ENCODE measurements around the gene HNF1A. TPM values are rescaled to one million over a fixed set of nuclear protein-coding genes. Genes with fewer than 3 reads are reported as not detected.

The HNF1A gene
- not detected for total RNA-seq

- ATAC-seq (replicated peaks in 1 of 2): no peak
- no peak within 1 kb of the TSS for H3K4me3 Mint-ChIP-seq
- no peak within 1 kb of the TSS for H3K27ac Mint-ChIP-seq
- H3K27me3 Mint-ChIP-seq (ENCODE audit: low read depth): no peaks in the 10 kb centered on the region
- no peak for DNase-seq
- H3K36me3 Mint-ChIP-seq (ENCODE audit: insufficient read depth in 2 of 2): no peaks in the 10 kb centered on the region
- H3K9me3 Mint-ChIP-seq: no peaks in the 10 kb centered on the region
- no peaks in the 10 kb centered on the region for H3K4me1 Mint-ChIP-seq (ENCODE audit: low read depth)
Measured at GRCh38 chr12:120978296-120979219, at the start of gene HNF1A. Gene HNF1A (plus strand): TSS chr12:120978543. CDS start chr12:120978769, 226 bp downstream.

GRCh38 chr12:120928864-120929652 is 49.3 kb upstream of the HNF1A start:
- no peak for DNase-seq
- H3K4me3 Mint-ChIP-seq: no peak overlapping the region

GRCh38 chr12:120930032-120930431 is 48.3 kb upstream of the HNF1A start:
- DNase-seq (no peak), ATAC-seq (replicated peaks in 1 of 2) (no peak)
- Mint-ChIP-seq H3K9me3 (no peaks in the 10 kb centered on the region), H3K36me3 (ENCODE audit: insufficient read depth in 2 of 2) (no peaks in the 10 kb centered on the region), H3K27me3 (ENCODE audit: low read depth) (peaks cover 5% of the 10 kb centered on the region), H3K4me1 (ENCODE audit: low read depth) (no peaks in the 10 kb centered on the region), H3K4me3 (no peak overlapping the region), H3K27ac (no peak overlapping the region)

More at GRCh38 chr12:120928864-120929652, 49.3 kb upstream of the HNF1A start:
- no peak overlapping the region for H3K27ac Mint-ChIP-seq
- H3K36me3 Mint-ChIP-seq (ENCODE audit: insufficient read depth in 2 of 2): no peaks in the 10 kb centered on the region
- ATAC-seq (replicated peaks in 1 of 2): peak; percentile 61 to 83
- H3K27me3 Mint-ChIP-seq (ENCODE audit: low read depth): peaks cover 5% of the 10 kb centered on the region
- no peaks in the 10 kb centered on the region for H3K9me3 Mint-ChIP-seq
- H3K4me1 Mint-ChIP-seq (ENCODE audit: low read depth): no peaks in the 10 kb centered on the region

- H3K27ac Mint-ChIP-seq: no peak overlapping the region
- no peaks in the 10 kb centered on the region for H3K4me1 Mint-ChIP-seq (ENCODE audit: low read depth)
- peaks cover 5% of the 10 kb centered on the region for H3K27me3 Mint-ChIP-seq (ENCODE audit: low read depth)
- no peaks in the 10 kb centered on the region for H3K36me3 Mint-ChIP-seq (ENCODE audit: insufficient read depth in 2 of 2)
- ATAC-seq (replicated peaks in 1 of 2): no peak
- H3K9me3 Mint-ChIP-seq: no peaks in the 10 kb centered on the region
- DNase-seq: no peak
- no peak overlapping the region for H3K4me3 Mint-ChIP-seq
Measured at GRCh38 chr12:120932058-120932457, 46.3 kb upstream of the HNF1A start.

GRCh38 chr12:120932956-120933526 is 45.3 kb upstream of the HNF1A start:
- Mint-ChIP-seq H3K9me3 (no peaks in the 10 kb centered on the region), H3K27ac (no peak overlapping the region), H3K4me3 (no peak overlapping the region), H3K4me1 (ENCODE audit: low read depth) (no peaks in the 10 kb centered on the region), H3K27me3 (ENCODE audit: low read depth) (peaks cover 9% of the 10 kb centered on the region), H3K36me3 (ENCODE audit: insufficient read depth in 2 of 2) (no peaks in the 10 kb centered on the region)
- DNase-seq (no peak), ATAC-seq (replicated peaks in 1 of 2) (no peak)

- H3K27me3 Mint-ChIP-seq (ENCODE audit: low read depth): peaks cover 16% of the 10 kb centered on the region
- no peak for ATAC-seq (replicated peaks in 1 of 2)
Measured at GRCh38 chr12:120933786-120934185, 44.6 kb upstream of the HNF1A start.

GRCh38 chr12:120936197-120936596 is 42.1 kb upstream of the HNF1A start:
- Mint-ChIP-seq H3K36me3 (ENCODE audit: insufficient read depth in 2 of 2) (no peaks in the 10 kb centered on the region), H3K27me3 (ENCODE audit: low read depth) (peaks cover 19% of the 10 kb centered on the region), H3K4me3 (no peak overlapping the region), H3K27ac (no peak overlapping the region), H3K9me3 (no peaks in the 10 kb centered on the region), H3K4me1 (ENCODE audit: low read depth) (no peaks in the 10 kb centered on the region)
- ATAC-seq (replicated peaks in 1 of 2) (no peak), DNase-seq (no peak)

More at GRCh38 chr12:120933786-120934185, 44.6 kb upstream of the HNF1A start:
- Mint-ChIP-seq H3K4me1 (ENCODE audit: low read depth) (no peaks in the 10 kb centered on the region), H3K4me3 (no peak overlapping the region), H3K9me3 (no peaks in the 10 kb centered on the region), H3K27ac (no peak overlapping the region), H3K36me3 (ENCODE audit: insufficient read depth in 2 of 2) (no peaks in the 10 kb centered on the region)
- no peak for DNase-seq

- no peak overlapping the region for H3K27ac Mint-ChIP-seq
- DNase-seq (no peak), ATAC-seq (replicated peaks in 1 of 2) (no peak)
- no peaks in the 10 kb centered on the region for H3K36me3 Mint-ChIP-seq (ENCODE audit: insufficient read depth in 2 of 2)
- H3K9me3 Mint-ChIP-seq: no peaks in the 10 kb centered on the region
- no peaks in the 10 kb centered on the region for H3K4me1 Mint-ChIP-seq (ENCODE audit: low read depth)
- no peak overlapping the region for H3K4me3 Mint-ChIP-seq
- peaks cover 14% of the 10 kb centered on the region for H3K27me3 Mint-ChIP-seq (ENCODE audit: low read depth)
Measured at GRCh38 chr12:120938496-120938895, 39.8 kb upstream of the HNF1A start.

- no peaks in the 10 kb centered on the region for H3K36me3 Mint-ChIP-seq (ENCODE audit: insufficient read depth in 2 of 2)
- no peak overlapping the region for H3K27ac Mint-ChIP-seq
- ATAC-seq (replicated peaks in 1 of 2): no peak
- peaks cover 3% of the 10 kb centered on the region for H3K4me1 Mint-ChIP-seq (ENCODE audit: low read depth)
- H3K4me3 Mint-ChIP-seq: no peak overlapping the region
- no peak for DNase-seq
- no peaks in the 10 kb centered on the region for H3K9me3 Mint-ChIP-seq
- peaks cover 14% of the 10 kb centered on the region for H3K27me3 Mint-ChIP-seq (ENCODE audit: low read depth)
Measured at GRCh38 chr12:120939523-120939922, 38.8 kb upstream of the HNF1A start.

- DNase-seq (no peak), ATAC-seq (replicated peaks in 1 of 2) (no peak)
- Mint-ChIP-seq H3K9me3 (no peaks in the 10 kb centered on the region), H3K27me3 (ENCODE audit: low read depth) (peaks cover 14% of the 10 kb centered on the region), H3K4me1 (ENCODE audit: low read depth) (peaks cover 6% of the 10 kb centered on the region), H3K27ac (no peak overlapping the region), H3K36me3 (ENCODE audit: insufficient read depth in 2 of 2) (no peaks in the 10 kb centered on the region), H3K4me3 (no peak overlapping the region)
Measured at GRCh38 chr12:120940006-120940405, 38.3 kb upstream of the HNF1A start.

GRCh38 chr12:120940799-120941198 is 37.5 kb upstream of the HNF1A start:
- H3K9me3 Mint-ChIP-seq: no peaks in the 10 kb centered on the region
- peaks cover 13% of the 10 kb centered on the region for H3K4me1 Mint-ChIP-seq (ENCODE audit: low read depth)
- no peak overlapping the region for H3K4me3 Mint-ChIP-seq
- ATAC-seq (replicated peaks in 1 of 2): no peak
- no peak overlapping the region for H3K27ac Mint-ChIP-seq
- peaks cover 0 to 1% of the 10 kb centered on the region in 2 donors for H3K36me3 Mint-ChIP-seq (ENCODE audit: insufficient read depth in 2 of 2)
- H3K27me3 Mint-ChIP-seq (ENCODE audit: low read depth): peaks cover 14% of the 10 kb centered on the region
- no peak for DNase-seq

- no peaks in the 10 kb centered on the region for H3K9me3 Mint-ChIP-seq
- H3K27ac Mint-ChIP-seq: no peak overlapping the region
- peaks cover 14% of the 10 kb centered on the region for H3K4me1 Mint-ChIP-seq (ENCODE audit: low read depth)
- no peak for DNase-seq
- no peak overlapping the region for H3K4me3 Mint-ChIP-seq
- ATAC-seq (replicated peaks in 1 of 2): no peak
- H3K36me3 Mint-ChIP-seq (ENCODE audit: insufficient read depth in 2 of 2): peaks cover 0 to 1% of the 10 kb centered on the region in 2 donors
- peaks cover 14% of the 10 kb centered on the region for H3K27me3 Mint-ChIP-seq (ENCODE audit: low read depth)
Measured at GRCh38 chr12:120941412-120941811, 36.9 kb upstream of the HNF1A start.

- H3K27me3 Mint-ChIP-seq (ENCODE audit: low read depth): peaks cover 14% of the 10 kb centered on the region
- H3K9me3 Mint-ChIP-seq: no peaks in the 10 kb centered on the region
Measured at GRCh38 chr12:120941846-120942405, 36.4 kb upstream of the HNF1A start.

More at GRCh38 chr12:120941846-120942405, 36.4 kb upstream of the HNF1A start:
- H3K4me3 Mint-ChIP-seq: no peak overlapping the region
- DNase-seq (no peak), ATAC-seq (replicated peaks in 1 of 2) (no peak)
- peaks cover 14% of the 10 kb centered on the region for H3K4me1 Mint-ChIP-seq (ENCODE audit: low read depth)
- H3K36me3 Mint-ChIP-seq (ENCODE audit: insufficient read depth in 2 of 2): peaks cover 0 to 1% of the 10 kb centered on the region in 2 donors
- H3K27ac Mint-ChIP-seq: no peak overlapping the region

Data from activated T-cell treated with anti-CD3 and anti-CD28 coated beads, Interleukin-2, amount 50 U/mL, for 72 hours (primary cell).